Endodermal cell (in vitro differentiated cells): ENCODE data around the gene IQCB1. TPM values are rescaled to one million over a fixed set of nuclear protein-coding genes. Genes with fewer than 3 reads are reported as not detected.

Experiments used
- DNase-seq: peaks from one replicate; pipeline ENCODE4 v3.0.0-alpha.2; 2017
- H3K27ac ChIP-seq: 2 replicates; pipeline ENCODE4 v1.5.1; 2013; ENCODE audit warnings: mild to moderate bottlenecking, low read depth, low read length, moderate library complexity
- H3K27me3 ChIP-seq: 2 replicates; pipeline ENCODE4 v1.6.1; 2013; ENCODE audit warnings: mild to moderate bottlenecking, low read length, moderate library complexity; ENCODE audit not compliant: insufficient read depth, control insufficient read depth, poor library complexity, severe bottlenecking
- H3K36me3 ChIP-seq: 2 replicates; pipeline ENCODE4 v1.7.0; 2013; ENCODE audit warnings: mild to moderate bottlenecking, low read length, moderate library complexity; ENCODE audit not compliant: control insufficient read depth, insufficient read depth
- H3K4me1 ChIP-seq: one replicate; pipeline ENCODE4 v1.7.0; 2013; ENCODE audit warnings: low read length; ENCODE audit not compliant: control insufficient read depth, insufficient read depth
- H3K4me3 ChIP-seq: 2 replicates; pipeline ENCODE4 v1.5.1; 2013; ENCODE audit warnings: mild to moderate bottlenecking, low read length, moderate library complexity
- H3K9ac ChIP-seq: 2 replicates; pipeline ENCODE4 v1.6.1; 2013; ENCODE audit warnings: mild to moderate bottlenecking, low read length, moderate library complexity; ENCODE audit not compliant: poor library complexity, severe bottlenecking; ENCODE audit errors: extremely low read depth
- H3K9me3 ChIP-seq: 2 replicates; pipeline ENCODE4 v1.6.1; 2013; ENCODE audit warnings: mild to moderate bottlenecking, low read length, moderate library complexity; ENCODE audit not compliant: control insufficient read depth
- H3K27ac Mint-ChIP-seq: 2 replicates; pipeline ENCODE4 v1.8.0; 2020; ENCODE audit warnings: mixed read lengths
- H3K27me3 Mint-ChIP-seq: 2 replicates; pipeline ENCODE4 v1.8.0; 2021; ENCODE audit warnings: mild to moderate bottlenecking, mixed read lengths; ENCODE audit not compliant: insufficient read depth
- H3K36me3 Mint-ChIP-seq: 2 replicates; pipeline ENCODE4 v1.8.0; 2020; ENCODE audit warnings: low read depth, mixed read lengths
- H3K4me1 Mint-ChIP-seq: 2 replicates; pipeline ENCODE4 v1.8.0; 2020; ENCODE audit warnings: mixed read lengths
- H3K4me3 Mint-ChIP-seq: 2 replicates; pipeline ENCODE4 v1.8.0; 2020; ENCODE audit warnings: mild to moderate bottlenecking, moderate library complexity, mixed read lengths
- H3K9me3 Mint-ChIP-seq: 2 replicates; pipeline ENCODE4 v1.8.0; 2020; ENCODE audit warnings: mild to moderate bottlenecking, mixed read lengths
- WGBS, 2 experiments: methylation state at CpG; one replicate each; pipeline versions ENCODE4 v1.1.5 to v1.1.7; 2013; ENCODE audit warnings: missing lambda C conversion rate in 2 of 2, mixed read lengths in 1 of 2; ENCODE audit not compliant: insufficient coverage in 1 of 2, insufficient read length in 1 of 2; 5-methylcytosine and 5-hydroxymethylcytosine counted together
- total RNA-seq, 2 donors: library from RNA; stranded (reverse); fragmentation: NEBNext Ultra II Directional in 1 of 2; extraction: Animal tissue kit (Norgen Biotek cat#: 25700) in 1 of 2; gene quantifications; 2 replicates in 1 of 2; 3 replicates in 1 of 2; pipeline ENCODE4 v1.2.1, GENCODE V29; 2021
- TF ChIP-seq, protein P1 (sequence below): fragments of 200-600 bp; sonication (generic); conservative IDR thresholded peaks from 2 replicates; pipeline ENCODE4 v1.5.0; 2021; ENCODE audit warnings: antibody characterized with exemption, mild to moderate bottlenecking

The IQCB1 gene
- total RNA-seq, 2 donors from 2014 or later, result 35.2 to 44.5 TPM

GRCh38 chr3:121855555-121855954, 20.7 kb upstream of the IQCB1 start:
- Mint-ChIP-seq H3K9me3 (no peaks in the 10 kb centered on the region), H3K4me3 (no peak overlapping the region), H3K27ac (no peak overlapping the region), H3K4me1 (peaks cover 9% of the 10 kb centered on the region), H3K27me3 (no peaks in the 10 kb centered on the region), H3K36me3 (peaks cover 3% of the 10 kb centered on the region)
- no peaks in the 10 kb centered on the region for H3K9me3 ChIP-seq
- no peaks in the 10 kb centered on the region for H3K27me3 ChIP-seq
- no peaks in the 10 kb centered on the region for H3K4me1 ChIP-seq
- H3K27ac ChIP-seq, result no peak overlapping the region
- no peak overlapping the region for H3K4me3 ChIP-seq
- no peaks in the 10 kb centered on the region for H3K36me3 ChIP-seq
- WGBS, 2 experiments, result 24% methylated on average over 2 to 5 of the region's 5 CpGs
- TF ChIP-seq, protein P1, sequence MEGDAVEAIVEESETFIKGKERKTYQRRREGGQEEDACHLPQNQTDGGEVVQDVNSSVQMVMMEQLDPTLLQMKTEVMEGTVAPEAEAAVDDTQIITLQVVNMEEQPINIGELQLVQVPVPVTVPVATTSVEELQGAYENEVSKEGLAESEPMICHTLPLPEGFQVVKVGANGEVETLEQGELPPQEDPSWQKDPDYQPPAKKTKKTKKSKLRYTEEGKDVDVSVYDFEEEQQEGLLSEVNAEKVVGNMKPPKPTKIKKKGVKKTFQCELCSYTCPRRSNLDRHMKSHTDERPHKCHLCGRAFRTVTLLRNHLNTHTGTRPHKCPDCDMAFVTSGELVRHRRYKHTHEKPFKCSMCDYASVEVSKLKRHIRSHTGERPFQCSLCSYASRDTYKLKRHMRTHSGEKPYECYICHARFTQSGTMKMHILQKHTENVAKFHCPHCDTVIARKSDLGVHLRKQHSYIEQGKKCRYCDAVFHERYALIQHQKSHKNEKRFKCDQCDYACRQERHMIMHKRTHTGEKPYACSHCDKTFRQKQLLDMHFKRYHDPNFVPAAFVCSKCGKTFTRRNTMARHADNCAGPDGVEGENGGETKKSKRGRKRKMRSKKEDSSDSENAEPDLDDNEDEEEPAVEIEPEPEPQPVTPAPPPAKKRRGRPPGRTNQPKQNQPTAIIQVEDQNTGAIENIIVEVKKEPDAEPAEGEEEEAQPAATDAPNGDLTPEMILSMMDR, result peak; percentile 81
- H3K9ac ChIP-seq, result no peak overlapping the region
- peak; percentile 50 for DNase-seq

GRCh38 chr3:121852256-121852655, 17.4 kb upstream of the IQCB1 start:
- Histone ChIP-seq H3K27ac (no peak overlapping the region), H3K9me3 (no peaks in the 10 kb centered on the region), H3K27me3 (no peaks in the 10 kb centered on the region), H3K9ac (no peak overlapping the region), H3K36me3 (no peaks in the 10 kb centered on the region), H3K4me3 (no peak overlapping the region), H3K4me1 (no peaks in the 10 kb centered on the region)
- 93 to 96% methylated on average over 2 of the region's 2 CpGs for WGBS, 2 experiments
- H3K36me3 Mint-ChIP-seq, result no peaks in the 10 kb centered on the region
- no peaks in the 10 kb centered on the region for H3K27me3 Mint-ChIP-seq
- no peak overlapping the region for H3K27ac Mint-ChIP-seq
- no peaks in the 10 kb centered on the region for H3K9me3 Mint-ChIP-seq
- no peak overlapping the region for H3K4me3 Mint-ChIP-seq
- peaks cover 3% of the 10 kb centered on the region for H3K4me1 Mint-ChIP-seq
- no peak for DNase-seq
- TF ChIP-seq, protein P1, result no peak

- Mint-ChIP-seq H3K4me3 (no peak overlapping the region), H3K27me3 (no peaks in the 10 kb centered on the region), H3K36me3 (no peaks in the 10 kb centered on the region), H3K4me1 (peaks cover 3% of the 10 kb centered on the region), H3K9me3 (peaks cover under 1% of the 10 kb centered on the region), H3K27ac (no peak overlapping the region)
- no peak overlapping the region for H3K9ac ChIP-seq
- no peaks in the 10 kb centered on the region for H3K36me3 ChIP-seq
- H3K9me3 ChIP-seq, result no peaks in the 10 kb centered on the region
- no peak overlapping the region for H3K27ac ChIP-seq
- no peaks in the 10 kb centered on the region for H3K27me3 ChIP-seq
- no peak for DNase-seq
- WGBS, 2 experiments, result 98 to 100% methylated on average over 2 to 7 of the region's 7 CpGs
- H3K4me1 ChIP-seq, result no peaks in the 10 kb centered on the region
- no peak overlapping the region for H3K4me3 ChIP-seq
- TF ChIP-seq, protein P1, result no peak
These were observed 10.0 kb upstream of the IQCB1 start for GRCh38 chr3:121844892-121845291.
